ENCODE results near the gene KRT23.

The KRT23 gene

DNA sequence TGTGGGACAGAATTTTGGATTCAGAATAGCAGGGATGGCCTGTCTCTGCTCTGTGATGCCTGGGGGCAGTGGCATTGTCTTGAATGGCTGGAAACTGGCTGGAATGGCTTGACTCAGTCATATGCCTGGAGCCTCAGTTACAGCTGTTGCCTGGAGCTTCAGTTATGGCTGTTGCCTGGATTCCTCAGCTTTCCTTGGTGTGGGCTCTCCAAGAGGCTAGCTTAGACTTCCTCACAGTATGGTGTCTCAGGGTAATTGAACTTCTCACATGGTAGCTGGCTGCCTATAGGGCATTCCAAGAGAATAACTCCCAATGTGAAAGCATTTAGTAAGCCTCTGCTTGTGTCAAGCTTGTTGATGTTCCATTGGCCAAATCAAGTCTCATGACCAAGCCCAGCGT, 21.1 kb downstream of the KRT23 start:
- CTCF ChIA-PET, result no interaction called here
- H3K27ac ChIP-seq, result peak overlapping the region; percentile 56
- no peak for DNase-seq (ENCODE audit: low spot score)
- no peak for TF ChIP-seq CTCF (conservative IDR thresholded peaks at IDR 0.05; ENCODE audit: low read depth)
- POLR2A ChIA-PET (ENCODE audit: low non-redundant PET), result no interaction called here

DNA sequence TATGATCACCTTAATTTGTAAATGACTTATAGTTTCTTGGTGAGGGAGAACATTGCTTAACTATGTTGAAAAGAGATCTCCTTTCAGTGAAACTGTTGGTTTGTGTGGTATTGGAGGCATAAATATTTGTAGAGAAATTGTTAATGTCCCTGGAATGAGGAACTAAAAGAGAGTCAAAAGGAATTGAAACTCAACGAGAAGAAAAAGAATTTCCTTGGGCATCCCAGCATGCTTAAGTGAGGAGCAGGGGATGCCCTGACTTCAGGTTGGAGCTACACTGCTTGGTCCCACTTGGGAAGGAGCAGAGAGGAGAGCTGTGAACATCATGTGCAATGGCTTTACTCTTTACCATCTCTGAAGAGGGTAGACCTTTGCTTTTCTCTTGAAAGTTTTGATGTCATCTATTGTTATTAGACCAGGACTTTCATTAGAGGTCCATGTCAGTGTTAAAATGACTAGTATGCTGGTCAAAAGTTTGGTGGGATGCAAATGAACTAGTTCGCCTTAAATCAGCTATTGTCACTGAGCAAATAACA, 21.7 kb downstream of the KRT23 start:
- ChIA-PET CTCF (no interaction called here), POLR2A (ENCODE audit: low non-redundant PET) (no interaction called here)
- TF ChIP-seq CTCF (conservative IDR thresholded peaks at IDR 0.05; ENCODE audit: low read depth), result no peak
- H3K27ac ChIP-seq, result no peak overlapping the region; the same call in 1 of the 2 replicates
- peak; percentile 26 for DNase-seq (ENCODE audit: low spot score)

DNA sequence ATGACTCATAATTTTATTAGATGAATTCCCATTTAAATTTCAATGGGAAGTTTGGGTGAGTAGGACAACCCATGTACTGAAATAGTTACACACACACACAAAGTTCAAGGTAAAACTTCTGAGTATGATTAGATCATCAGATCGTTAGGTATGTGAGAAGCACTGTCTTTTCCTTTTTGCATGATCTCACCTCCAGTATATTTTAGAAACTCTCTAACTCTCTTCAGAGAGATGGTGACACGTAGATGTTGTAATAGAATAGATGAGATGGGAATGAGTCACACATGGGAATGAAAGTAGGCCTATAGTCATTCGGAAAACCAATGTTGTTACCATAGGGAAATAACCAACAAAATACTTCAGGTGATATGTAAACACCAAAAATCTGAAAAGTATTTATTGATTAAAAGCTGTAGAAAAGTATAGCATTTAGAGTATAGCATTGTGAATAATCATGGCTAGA, 22.2 kb downstream of the KRT23 start:
- POLR2A ChIA-PET (ENCODE audit: low non-redundant PET), result no interaction called here
- no peak overlapping the region for H3K27ac ChIP-seq
- no peak for TF ChIP-seq CTCF (conservative IDR thresholded peaks at IDR 0.05; ENCODE audit: low read depth)
- CTCF ChIA-PET, result interaction anchor here (0.6 kb wide), 1 partner anchor 39 kb away, joined by 4 read pairs; no protein-coding TSS in a partner anchor
- DNase-seq (ENCODE audit: low spot score), result peak; percentile 90

DNA sequence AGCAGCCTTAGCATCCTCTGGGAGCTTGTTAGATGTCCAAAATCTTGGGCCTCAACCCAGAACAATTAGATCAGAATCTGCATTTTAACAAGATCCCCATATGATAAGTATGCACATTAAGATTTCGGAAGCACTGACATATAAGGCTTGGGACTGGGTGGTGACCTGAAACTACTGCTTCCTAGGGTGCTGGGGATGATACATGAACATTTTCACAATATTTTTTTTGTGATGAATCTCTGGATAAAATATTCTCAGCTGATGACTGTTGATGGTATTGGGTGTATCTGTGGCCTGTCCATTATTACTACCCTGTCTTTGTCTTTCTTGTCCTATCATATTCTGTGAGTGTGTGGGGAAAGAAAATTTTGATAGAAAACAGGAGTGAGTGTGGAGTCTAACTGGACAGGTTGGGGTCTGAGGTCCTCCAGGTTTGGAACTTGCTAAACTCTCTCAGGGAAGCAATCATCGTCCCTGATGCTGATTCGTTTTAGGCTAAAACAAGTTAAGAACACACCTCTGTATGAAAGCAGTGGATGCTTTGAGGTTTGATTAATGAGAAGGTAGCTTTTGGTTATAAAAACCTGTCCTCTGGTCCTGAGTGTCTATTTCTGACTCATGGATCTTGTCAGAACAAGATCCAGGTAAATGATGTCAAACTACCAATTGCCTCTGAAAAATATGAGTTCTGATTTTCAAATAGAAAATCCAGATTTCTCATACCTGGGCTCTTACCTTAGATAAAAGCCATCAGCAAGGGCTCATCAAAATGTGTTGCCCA, 23.2 kb downstream of the KRT23 start:
- no peak overlapping the region for H3K27ac ChIP-seq
- no peak for TF ChIP-seq CTCF (conservative IDR thresholded peaks at IDR 0.05; ENCODE audit: low read depth)
- CTCF ChIA-PET, result interaction anchor here (0.6 to 1.0 kb wide), 3 partner anchors 35 to 634 kb away, joined by 3 to 4 read pairs (median 3); no protein-coding TSS in a partner anchor
- peak; percentile 45 for DNase-seq (ENCODE audit: low spot score)
- POLR2A ChIA-PET (ENCODE audit: low non-redundant PET), result no interaction called here

DNA sequence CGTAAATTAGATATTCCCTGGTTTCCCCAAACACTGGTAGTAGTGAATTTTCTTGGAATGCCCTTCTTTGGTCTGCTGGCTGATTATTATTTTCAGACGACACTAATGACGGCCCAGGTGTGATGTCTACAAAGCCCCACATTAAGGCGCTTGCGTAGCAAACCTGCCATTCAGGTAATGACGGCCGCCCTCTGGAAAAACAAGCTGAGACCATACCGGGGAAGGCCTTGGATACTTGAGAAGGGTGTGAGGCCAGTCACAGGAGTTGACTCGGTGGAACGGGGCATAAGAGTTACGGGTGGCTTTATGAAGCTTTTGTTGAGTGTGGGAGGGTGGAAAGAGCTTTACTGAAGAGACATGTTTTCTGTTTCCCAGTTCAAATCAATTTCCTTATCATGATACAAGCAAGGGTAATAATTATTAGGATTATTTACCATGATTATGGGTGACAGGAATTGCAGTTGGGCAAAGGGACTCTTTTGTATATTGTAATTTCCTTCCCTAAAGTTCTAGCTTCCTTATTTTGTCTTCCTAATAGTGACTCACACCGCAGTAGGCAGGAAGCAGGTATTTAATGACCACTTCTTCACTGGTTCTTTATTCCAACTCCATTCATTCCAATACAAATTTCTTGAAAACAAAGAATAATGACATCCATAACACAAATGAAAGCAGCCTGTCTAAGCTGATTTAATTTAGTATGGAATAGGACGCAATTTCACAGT, 24.8 kb downstream of the KRT23 start:
- POLR2A ChIA-PET (ENCODE audit: low non-redundant PET), result interaction anchor here (0.7 kb wide), 1 partner anchor 48 kb away, joined by 3 read pairs; no protein-coding TSS in a partner anchor
- no peak for TF ChIP-seq CTCF (conservative IDR thresholded peaks at IDR 0.05; ENCODE audit: low read depth)
- H3K27ac ChIP-seq, result no peak overlapping the region
- DNase-seq (ENCODE audit: low spot score), result no peak
- CTCF ChIA-PET, result interaction anchor here (0.6 to 1.1 kb wide), 3 partner anchors 20 to 736 kb away, joined by 3 to 4 read pairs (median 3); no protein-coding TSS in a partner anchor

GRCh38 chr17:40910441-40910841, 27.0 kb downstream of the KRT23 start:
- ChIA-PET POLR2A (ENCODE audit: low non-redundant PET) (no interaction called here), CTCF (interaction anchor here (0.6 to 1.7 kb wide), 5 partner anchors 54 to 752 kb away, joined by 3 to 6 read pairs (median 4); no protein-coding TSS in a partner anchor)
- peak overlapping the region; percentile 90 for H3K27ac ChIP-seq
- no peak for TF ChIP-seq CTCF (conservative IDR thresholded peaks at IDR 0.05; ENCODE audit: low read depth)
- DNase-seq (ENCODE audit: low spot score), result no peak
